OCI-LY7 (cell line): ENCODE measurements around the gene MOK. TPM values are rescaled to one million over a fixed set of nuclear protein-coding genes. Genes with fewer than 3 reads are reported as not detected.

Source experiments
- BruUV-seq: library from RNA; stranded (reverse); fragments of 400-500 nt; replicated peaks from 2 replicates; lab custom pipeline; 2021; lab: Mats Ljungman, UMichigan
- CTCF ChIA-PET: fragments of 300-600 bp; sonication (Branson Sonifier 250); formaldehyde crosslinking; loops from one replicate; lab custom pipeline; 2022; ENCODE audit warnings: antibody characterized with exemption; ENCODE audit not compliant: unreplicated experiment; lab: Charles Lee
- POLR2A ChIA-PET: fragments of 300-600 bp; sonication (Branson Sonifier 250); formaldehyde crosslinking; loops from one replicate; lab custom pipeline; 2022; ENCODE audit warnings: antibody characterized with exemption; lab: Charles Lee
- DNase-seq: peaks from one replicate; pipeline ENCODE4 v3.0.0-alpha.2; 2015; ENCODE audit warnings: low spot score
- H2AFZ ChIP-seq: fragments of 200-600 bp; sonication (generic), shearing (Covaris generic); 2 replicates; pipeline ENCODE4 v1.6.1; 2014; ENCODE audit warnings: mild to moderate bottlenecking, antibody characterized with exemption, low read length, moderate library complexity
- H3K27ac ChIP-seq: fragments of 200-600 bp; sonication (generic); 2 replicates; pipeline ENCODE4 v1.5.1; 2014; ENCODE audit warnings: mixed run types, low read depth, mild to moderate bottlenecking, moderate library complexity, low read length, inconsistent platforms; ENCODE audit not compliant: poor library complexity, severe bottlenecking
- H3K36me3 ChIP-seq: fragments of 200-600 bp; sonication (generic); 2 replicates; pipeline ENCODE4 v1.6.1; 2014; ENCODE audit warnings: mild to moderate bottlenecking, antibody characterized with exemption, low read length, moderate library complexity, mixed read lengths; ENCODE audit not compliant: insufficient read depth
- H3K4me1 ChIP-seq: fragments of 200-600 bp; sonication (generic); 2 replicates; pipeline ENCODE4 v1.5.1; 2014; ENCODE audit warnings: mild to moderate bottlenecking, low read length; ENCODE audit not compliant: insufficient read depth, poor library complexity, severe bottlenecking
- H3K4me2 ChIP-seq: fragments of 200-600 bp; sonication (generic); 2 replicates; pipeline ENCODE4 v1.6.1; 2014; ENCODE audit warnings: mild to moderate bottlenecking, low read length
- H3K4me3 ChIP-seq: fragments of 200-600 bp; sonication (generic); 2 replicates; pipeline ENCODE4 v1.5.1; 2014; ENCODE audit warnings: mild to moderate bottlenecking, low read depth, low read length; ENCODE audit not compliant: poor library complexity, severe bottlenecking
- H3K79me2 ChIP-seq: fragments of 200-600 bp; sonication (generic); 2 replicates; pipeline ENCODE4 v1.6.1; 2016; ENCODE audit warnings: low read depth, mild to moderate bottlenecking, low read length, moderate library complexity, mixed read lengths; ENCODE audit not compliant: insufficient read depth
- H3K9me2 ChIP-seq: fragments of 200-600 bp; sonication (generic); 2 replicates; pipeline ENCODE4 v1.6.1; 2016; ENCODE audit warnings: mild to moderate bottlenecking, low read length, mixed read lengths; ENCODE audit not compliant: insufficient read depth
- H3K9me3 ChIP-seq: fragments of 200-600 bp; sonication (generic); 2 replicates; pipeline ENCODE4 v1.6.1; 2014; ENCODE audit warnings: mild to moderate bottlenecking, mixed run types, low read length, mixed read lengths
- H4K20me1 ChIP-seq: fragments of 200-600 bp; sonication (generic); 2 replicates; pipeline ENCODE4 v1.6.1; 2014; ENCODE audit warnings: mild to moderate bottlenecking, antibody characterized with exemption, low read length, moderate library complexity, mixed read lengths; ENCODE audit not compliant: insufficient read depth
- EZH2phosphoT487 ChIP-seq: fragments of 200-600 bp; sonication (generic); IDR thresholded peaks from 2 replicates; pipeline ENCODE4 v1.6.1; 2018; ENCODE audit warnings: low read depth, borderline replicate concordance, mild to moderate bottlenecking, mixed run types, antibody characterized with exemption, low read length, moderate library complexity, mixed read lengths
- intact Hi-C: fragments of 100-400 bp; cut with micrococcal nuclease; formaldehyde crosslinking; loops from one replicate; pipeline ENCODE4 v1.10.0; 2022; ENCODE audit not compliant: unreplicated experiment
- total RNA-seq, 2 experiments: library from RNA; depleted of rRNA in 1 of 2; stranded (reverse); fragments of >200 nt in 1 of 2; shearing (Covaris generic) in 1 of 2; gene quantifications; 2 replicates each; pipeline ENCODE4 v1.2.3, GENCODE V29; 2014 to 2022
- TF ChIP-seq, protein P1 (sequence below): fragments of 200-600 bp; sonication (generic); conservative IDR thresholded peaks from 2 replicates; pipeline ENCODE4 v1.5.1; 2014; ENCODE audit warnings: mild to moderate bottlenecking, antibody characterized with exemption, low read length, moderate library complexity, mixed read lengths

The MOK gene
- total RNA-seq, 2 experiments from 2014 or later = 2.2 to 4.0 TPM

DNA sequence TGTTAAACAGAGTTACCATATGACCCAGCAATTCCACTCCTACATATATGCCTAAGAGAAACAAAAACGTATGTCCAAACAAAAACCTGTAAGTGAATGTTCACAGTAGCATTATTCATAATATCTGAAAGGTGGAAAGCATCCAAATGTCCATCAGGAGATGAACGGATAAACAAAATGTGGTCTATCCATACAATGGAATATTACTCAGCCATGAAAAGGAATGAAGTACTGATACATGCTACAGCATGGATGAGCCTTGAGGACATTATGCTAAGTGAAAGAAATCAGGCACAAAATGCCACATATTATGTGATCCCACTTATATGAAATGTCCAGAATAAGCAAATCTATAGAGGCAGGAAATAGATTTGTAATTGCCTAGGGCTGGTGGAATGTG is 16.8 kb downstream of the MOK start:
- ChIA-PET CTCF (no interaction called here), POLR2A (no interaction called here)
- H3K4me2 ChIP-seq = no peak overlapping the region
- TF ChIP-seq, protein P1, sequence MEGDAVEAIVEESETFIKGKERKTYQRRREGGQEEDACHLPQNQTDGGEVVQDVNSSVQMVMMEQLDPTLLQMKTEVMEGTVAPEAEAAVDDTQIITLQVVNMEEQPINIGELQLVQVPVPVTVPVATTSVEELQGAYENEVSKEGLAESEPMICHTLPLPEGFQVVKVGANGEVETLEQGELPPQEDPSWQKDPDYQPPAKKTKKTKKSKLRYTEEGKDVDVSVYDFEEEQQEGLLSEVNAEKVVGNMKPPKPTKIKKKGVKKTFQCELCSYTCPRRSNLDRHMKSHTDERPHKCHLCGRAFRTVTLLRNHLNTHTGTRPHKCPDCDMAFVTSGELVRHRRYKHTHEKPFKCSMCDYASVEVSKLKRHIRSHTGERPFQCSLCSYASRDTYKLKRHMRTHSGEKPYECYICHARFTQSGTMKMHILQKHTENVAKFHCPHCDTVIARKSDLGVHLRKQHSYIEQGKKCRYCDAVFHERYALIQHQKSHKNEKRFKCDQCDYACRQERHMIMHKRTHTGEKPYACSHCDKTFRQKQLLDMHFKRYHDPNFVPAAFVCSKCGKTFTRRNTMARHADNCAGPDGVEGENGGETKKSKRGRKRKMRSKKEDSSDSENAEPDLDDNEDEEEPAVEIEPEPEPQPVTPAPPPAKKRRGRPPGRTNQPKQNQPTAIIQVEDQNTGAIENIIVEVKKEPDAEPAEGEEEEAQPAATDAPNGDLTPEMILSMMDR = no peak
- TF ChIP-seq EZH2phosphoT487 = no peak
- no peaks in the 10 kb centered on the region for H3K4me1 ChIP-seq
- H3K9me2 ChIP-seq = no peaks in the 10 kb centered on the region
- no peak overlapping the region for H3K27ac ChIP-seq
- H3K79me2 ChIP-seq = no peaks in the 10 kb centered on the region
- BruUV-seq = no TSS peak
- intact Hi-C loops = no loop called here
- H2AFZ ChIP-seq = no peak overlapping the region
- DNase-seq = no peak
- no peak overlapping the region for H3K4me3 ChIP-seq
- peaks cover 4% of the 10 kb centered on the region; the same call in 1 of the 2 replicates for H3K9me3 ChIP-seq
- H4K20me1 ChIP-seq = no peaks in the 10 kb centered on the region
- H3K36me3 ChIP-seq = no peaks in the 10 kb centered on the region

DNA sequence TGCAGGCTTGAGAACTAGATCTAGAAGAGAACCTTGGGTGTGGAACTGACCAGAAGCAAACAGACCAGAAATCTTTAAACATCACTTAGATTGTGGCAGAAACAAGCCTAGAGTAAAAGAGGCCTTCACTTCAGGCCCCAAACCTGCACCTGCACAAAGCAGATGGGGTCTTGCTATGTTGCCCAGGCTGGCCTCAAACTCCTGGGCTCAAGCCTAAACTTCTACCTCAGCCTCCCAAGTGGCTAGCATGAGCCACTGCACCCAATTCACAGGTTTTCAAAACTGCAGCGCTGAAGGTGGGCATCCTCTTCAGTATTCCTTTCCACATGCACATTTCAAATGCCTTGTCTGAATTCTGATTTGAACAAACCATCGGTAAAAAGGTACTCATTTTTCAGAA is 19.9 kb downstream of the MOK start:
- intact Hi-C loops = no loop called here
- Histone ChIP-seq H3K4me3 (no peak overlapping the region), H4K20me1 (no peaks in the 10 kb centered on the region), H3K9me3 (peaks cover 4% of the 10 kb centered on the region; the same call in 1 of the 2 replicates), H3K9me2 (no peaks in the 10 kb centered on the region), H3K36me3 (no peaks in the 10 kb centered on the region), H3K79me2 (no peaks in the 10 kb centered on the region), H2AFZ (no peak overlapping the region), H3K27ac (no peak overlapping the region), H3K4me2 (no peak overlapping the region), H3K4me1 (no peaks in the 10 kb centered on the region)
- ChIA-PET POLR2A (no interaction called here), CTCF (no interaction called here)
- no peak for TF ChIP-seq EZH2phosphoT487
- TF ChIP-seq, protein P1 = no peak
- BruUV-seq = no TSS peak
- DNase-seq = no peak

DNA sequence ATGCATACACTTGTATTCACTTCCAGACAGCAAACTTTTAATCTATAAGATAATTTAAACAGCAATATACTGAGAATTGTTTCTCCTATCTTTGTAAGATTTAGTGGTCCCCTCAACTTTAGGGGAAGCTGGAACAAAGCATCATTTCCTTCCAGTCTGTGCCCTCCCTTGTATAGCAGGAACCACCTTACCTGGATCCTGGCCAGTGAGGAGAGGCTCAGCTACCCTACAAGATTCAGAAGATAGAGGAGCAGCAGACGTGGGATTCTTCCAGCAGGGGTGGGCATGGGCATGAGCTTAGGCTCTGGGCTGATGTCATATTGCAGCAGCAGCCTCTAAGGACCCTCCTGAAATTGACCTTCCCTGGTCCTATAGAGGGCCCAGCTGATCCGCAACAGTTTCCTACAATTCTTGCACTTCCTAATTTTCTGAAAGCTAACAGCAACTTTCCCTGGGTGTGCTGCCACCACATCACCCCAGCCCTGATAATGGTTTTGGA is 21.3 kb downstream of the MOK start:
- ChIA-PET CTCF (no interaction called here), POLR2A (no interaction called here)
- H3K9me2 ChIP-seq = no peaks in the 10 kb centered on the region
- no peak overlapping the region for H3K4me3 ChIP-seq
- no peak overlapping the region for H3K4me2 ChIP-seq
- BruUV-seq = no TSS peak
- H3K79me2 ChIP-seq = no peaks in the 10 kb centered on the region
- intact Hi-C loops = no loop called here
- H4K20me1 ChIP-seq = no peaks in the 10 kb centered on the region
- H3K4me1 ChIP-seq = no peaks in the 10 kb centered on the region
- no peaks in the 10 kb centered on the region for H3K36me3 ChIP-seq
- H3K9me3 ChIP-seq = peaks cover 4% of the 10 kb centered on the region; the same call in 1 of the 2 replicates
- DNase-seq = no peak
- no peak for TF ChIP-seq EZH2phosphoT487
- TF ChIP-seq, protein P1 = no peak
- H3K27ac ChIP-seq = no peak overlapping the region
- H2AFZ ChIP-seq = no peak overlapping the region
